ENCODE results near the gene GNG7. TPM values are rescaled to one million over a fixed set of nuclear protein-coding genes. Genes with fewer than 3 reads are reported as not detected.
"Not testable (repeated sequence)": the region's sequence is repeated elsewhere in the genome, so short reads cannot be mapped to it uniquely, and the experiment has no call there.

Gene GNG7
- total RNA-seq, 1 experiment from 2014 or later = 9.6 TPM

DNA sequence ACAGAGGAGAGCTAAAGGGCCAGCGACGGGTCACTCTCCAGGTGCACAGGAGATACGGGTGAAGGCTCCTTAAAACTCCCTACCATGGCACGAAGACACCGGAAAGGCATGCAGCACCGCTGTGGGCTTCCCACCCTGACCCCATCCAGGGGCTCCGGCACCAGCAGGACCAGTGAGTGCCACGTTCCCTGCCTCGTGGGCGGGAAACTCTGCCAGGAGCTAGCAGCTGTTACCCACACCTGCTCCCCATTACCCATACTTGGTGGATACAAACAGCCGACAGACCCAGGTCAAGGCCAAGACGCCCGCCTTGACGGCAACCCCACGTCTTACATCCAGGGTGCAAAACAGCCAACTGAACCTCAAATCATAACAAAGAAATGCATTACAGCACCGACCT lies 56.7 kb downstream of the GNG7 start (continued):
- TF ChIP-seq, protein P1, sequence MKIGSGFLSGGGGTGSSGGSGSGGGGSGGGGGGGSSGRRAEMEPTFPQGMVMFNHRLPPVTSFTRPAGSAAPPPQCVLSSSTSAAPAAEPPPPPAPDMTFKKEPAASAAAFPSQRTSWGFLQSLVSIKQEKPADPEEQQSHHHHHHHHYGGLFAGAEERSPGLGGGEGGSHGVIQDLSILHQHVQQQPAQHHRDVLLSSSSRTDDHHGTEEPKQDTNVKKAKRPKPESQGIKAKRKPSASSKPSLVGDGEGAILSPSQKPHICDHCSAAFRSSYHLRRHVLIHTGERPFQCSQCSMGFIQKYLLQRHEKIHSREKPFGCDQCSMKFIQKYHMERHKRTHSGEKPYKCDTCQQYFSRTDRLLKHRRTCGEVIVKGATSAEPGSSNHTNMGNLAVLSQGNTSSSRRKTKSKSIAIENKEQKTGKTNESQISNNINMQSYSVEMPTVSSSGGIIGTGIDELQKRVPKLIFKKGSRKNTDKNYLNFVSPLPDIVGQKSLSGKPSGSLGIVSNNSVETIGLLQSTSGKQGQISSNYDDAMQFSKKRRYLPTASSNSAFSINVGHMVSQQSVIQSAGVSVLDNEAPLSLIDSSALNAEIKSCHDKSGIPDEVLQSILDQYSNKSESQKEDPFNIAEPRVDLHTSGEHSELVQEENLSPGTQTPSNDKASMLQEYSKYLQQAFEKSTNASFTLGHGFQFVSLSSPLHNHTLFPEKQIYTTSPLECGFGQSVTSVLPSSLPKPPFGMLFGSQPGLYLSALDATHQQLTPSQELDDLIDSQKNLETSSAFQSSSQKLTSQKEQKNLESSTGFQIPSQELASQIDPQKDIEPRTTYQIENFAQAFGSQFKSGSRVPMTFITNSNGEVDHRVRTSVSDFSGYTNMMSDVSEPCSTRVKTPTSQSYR (CRISPR knock-in tag; IDR thresholded peaks at IDR 0.05) = no peak
- no peak for TF ChIP-seq ZNF423 (CRISPR knock-in tag; IDR thresholded peaks at IDR 0.05)
- TF ChIP-seq, protein P2, sequence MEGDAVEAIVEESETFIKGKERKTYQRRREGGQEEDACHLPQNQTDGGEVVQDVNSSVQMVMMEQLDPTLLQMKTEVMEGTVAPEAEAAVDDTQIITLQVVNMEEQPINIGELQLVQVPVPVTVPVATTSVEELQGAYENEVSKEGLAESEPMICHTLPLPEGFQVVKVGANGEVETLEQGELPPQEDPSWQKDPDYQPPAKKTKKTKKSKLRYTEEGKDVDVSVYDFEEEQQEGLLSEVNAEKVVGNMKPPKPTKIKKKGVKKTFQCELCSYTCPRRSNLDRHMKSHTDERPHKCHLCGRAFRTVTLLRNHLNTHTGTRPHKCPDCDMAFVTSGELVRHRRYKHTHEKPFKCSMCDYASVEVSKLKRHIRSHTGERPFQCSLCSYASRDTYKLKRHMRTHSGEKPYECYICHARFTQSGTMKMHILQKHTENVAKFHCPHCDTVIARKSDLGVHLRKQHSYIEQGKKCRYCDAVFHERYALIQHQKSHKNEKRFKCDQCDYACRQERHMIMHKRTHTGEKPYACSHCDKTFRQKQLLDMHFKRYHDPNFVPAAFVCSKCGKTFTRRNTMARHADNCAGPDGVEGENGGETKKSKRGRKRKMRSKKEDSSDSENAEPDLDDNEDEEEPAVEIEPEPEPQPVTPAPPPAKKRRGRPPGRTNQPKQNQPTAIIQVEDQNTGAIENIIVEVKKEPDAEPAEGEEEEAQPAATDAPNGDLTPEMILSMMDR (IDR thresholded peaks at IDR 0.05) = no peak

DNA sequence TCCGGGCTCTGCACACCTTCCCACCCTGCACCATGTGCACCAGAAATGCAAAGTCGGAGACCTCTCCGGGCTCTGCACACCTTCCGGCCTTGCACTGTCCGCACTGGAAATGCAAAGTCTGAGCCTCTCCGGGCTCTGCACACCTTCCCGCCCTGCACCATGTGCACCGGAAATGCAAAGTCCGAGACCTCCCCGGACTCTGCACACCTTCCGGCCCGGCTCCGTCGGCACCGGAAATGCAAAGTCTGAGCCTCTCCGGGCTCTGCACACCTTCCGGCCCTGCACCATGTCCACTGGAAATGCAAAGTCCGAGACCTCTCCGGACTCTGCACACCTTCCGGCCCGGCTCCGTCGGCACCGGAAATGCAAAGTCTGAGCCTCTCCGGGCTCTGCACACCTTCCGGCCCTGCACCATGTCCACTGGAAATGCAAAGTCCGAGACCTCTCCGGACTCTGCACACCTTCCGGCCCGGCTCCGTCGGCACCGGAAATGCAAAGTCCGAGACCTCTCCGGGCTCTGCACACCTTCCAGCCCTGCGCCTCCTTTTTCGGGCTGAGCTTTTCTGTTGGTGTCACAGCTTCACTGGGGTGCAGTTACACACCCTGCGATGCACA lies 59.3 kb downstream of the GNG7 start:
- H3K27me3 Mint-ChIP-seq (ENCODE audit: low read depth); H3K27ac Mint-ChIP-seq: not testable (repeated sequence)

DNA sequence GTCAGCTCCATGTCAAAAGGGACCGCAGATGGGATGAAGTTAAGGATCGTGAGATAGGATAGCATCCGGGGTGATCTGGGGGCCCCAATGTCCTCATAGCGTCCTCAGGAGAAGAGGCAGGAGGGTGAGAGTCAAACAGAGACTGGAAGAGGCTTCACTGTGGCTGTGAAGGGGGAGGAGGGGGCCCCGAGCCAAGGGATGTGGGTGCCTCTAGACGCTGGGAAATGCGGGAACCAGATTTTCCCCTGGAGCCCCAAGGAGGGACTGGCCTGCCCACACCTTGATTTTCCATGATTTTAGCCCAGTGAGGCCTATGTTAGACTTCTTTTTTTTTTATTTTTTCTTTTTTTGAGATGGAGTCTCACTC lies 61.2 kb downstream of the GNG7 start:
- Mint-ChIP-seq H3K4me1 (peaks cover 17% of the 10 kb centered on the region), H3K27me3 (ENCODE audit: low read depth) (no peaks in the 10 kb centered on the region; the same call in 1 of the 2 replicates), H3K27ac (no peak overlapping the region), H3K36me3 (no peaks in the 10 kb centered on the region), H3K9me3 (no peaks in the 10 kb centered on the region), H3K4me3 (no peak overlapping the region)
- DNase-seq (ENCODE audit: low spot score) = no peak
- ChIA-PET POLR2A (no interaction called here), CTCF (no interaction called here)
- no peak for ATAC-seq
- TF ChIP-seq EMX1 (CRISPR knock-in tag; IDR thresholded peaks at IDR 0.05) = no peak
- no peak for TF ChIP-seq RORB (CRISPR knock-in tag; IDR thresholded peaks at IDR 0.05)
- TF ChIP-seq, protein P3, sequence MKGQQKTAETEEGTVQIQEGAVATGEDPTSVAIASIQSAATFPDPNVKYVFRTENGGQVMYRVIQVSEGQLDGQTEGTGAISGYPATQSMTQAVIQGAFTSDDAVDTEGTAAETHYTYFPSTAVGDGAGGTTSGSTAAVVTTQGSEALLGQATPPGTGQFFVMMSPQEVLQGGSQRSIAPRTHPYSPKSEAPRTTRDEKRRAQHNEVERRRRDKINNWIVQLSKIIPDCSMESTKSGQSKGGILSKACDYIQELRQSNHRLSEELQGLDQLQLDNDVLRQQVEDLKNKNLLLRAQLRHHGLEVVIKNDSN (CRISPR knock-in tag; IDR thresholded peaks at IDR 0.05) = no peak
- TF ChIP-seq CREB1 (CRISPR knock-in tag; IDR thresholded peaks at IDR 0.05) = no peak
- TF ChIP-seq PRRX2 (CRISPR knock-in tag; IDR thresholded peaks at IDR 0.05) = no peak
- TF ChIP-seq JUN (CRISPR knock-in tag; IDR thresholded peaks at IDR 0.05) = no peak
- TF ChIP-seq, protein P4, sequence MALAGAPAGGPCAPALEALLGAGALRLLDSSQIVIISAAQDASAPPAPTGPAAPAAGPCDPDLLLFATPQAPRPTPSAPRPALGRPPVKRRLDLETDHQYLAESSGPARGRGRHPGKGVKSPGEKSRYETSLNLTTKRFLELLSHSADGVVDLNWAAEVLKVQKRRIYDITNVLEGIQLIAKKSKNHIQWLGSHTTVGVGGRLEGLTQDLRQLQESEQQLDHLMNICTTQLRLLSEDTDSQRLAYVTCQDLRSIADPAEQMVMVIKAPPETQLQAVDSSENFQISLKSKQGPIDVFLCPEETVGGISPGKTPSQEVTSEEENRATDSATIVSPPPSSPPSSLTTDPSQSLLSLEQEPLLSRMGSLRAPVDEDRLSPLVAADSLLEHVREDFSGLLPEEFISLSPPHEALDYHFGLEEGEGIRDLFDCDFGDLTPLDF (CRISPR knock-in tag; IDR thresholded peaks at IDR 0.05) = no peak
- TF ChIP-seq, protein P5, sequence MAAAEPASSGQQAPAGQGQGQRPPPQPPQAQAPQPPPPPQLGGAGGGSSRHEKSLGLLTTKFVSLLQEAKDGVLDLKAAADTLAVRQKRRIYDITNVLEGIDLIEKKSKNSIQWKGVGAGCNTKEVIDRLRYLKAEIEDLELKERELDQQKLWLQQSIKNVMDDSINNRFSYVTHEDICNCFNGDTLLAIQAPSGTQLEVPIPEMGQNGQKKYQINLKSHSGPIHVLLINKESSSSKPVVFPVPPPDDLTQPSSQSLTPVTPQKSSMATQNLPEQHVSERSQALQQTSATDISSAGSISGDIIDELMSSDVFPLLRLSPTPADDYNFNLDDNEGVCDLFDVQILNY (CRISPR knock-in tag; IDR thresholded peaks at IDR 0.05) = no peak
- TF ChIP-seq FOXJ3 (CRISPR knock-in tag; IDR thresholded peaks at IDR 0.05; ENCODE audit: borderline replicate concordance) = no peak
- TF ChIP-seq TEAD4 (CRISPR knock-in tag; IDR thresholded peaks at IDR 0.05) = no peak
- TF ChIP-seq, protein P6, sequence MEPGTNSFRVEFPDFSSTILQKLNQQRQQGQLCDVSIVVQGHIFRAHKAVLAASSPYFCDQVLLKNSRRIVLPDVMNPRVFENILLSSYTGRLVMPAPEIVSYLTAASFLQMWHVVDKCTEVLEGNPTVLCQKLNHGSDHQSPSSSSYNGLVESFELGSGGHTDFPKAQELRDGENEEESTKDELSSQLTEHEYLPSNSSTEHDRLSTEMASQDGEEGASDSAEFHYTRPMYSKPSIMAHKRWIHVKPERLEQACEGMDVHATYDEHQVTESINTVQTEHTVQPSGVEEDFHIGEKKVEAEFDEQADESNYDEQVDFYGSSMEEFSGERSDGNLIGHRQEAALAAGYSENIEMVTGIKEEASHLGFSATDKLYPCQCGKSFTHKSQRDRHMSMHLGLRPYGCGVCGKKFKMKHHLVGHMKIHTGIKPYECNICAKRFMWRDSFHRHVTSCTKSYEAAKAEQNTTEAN (CRISPR knock-in tag; IDR thresholded peaks at IDR 0.05) = no peak
- TF ChIP-seq, protein P7, sequence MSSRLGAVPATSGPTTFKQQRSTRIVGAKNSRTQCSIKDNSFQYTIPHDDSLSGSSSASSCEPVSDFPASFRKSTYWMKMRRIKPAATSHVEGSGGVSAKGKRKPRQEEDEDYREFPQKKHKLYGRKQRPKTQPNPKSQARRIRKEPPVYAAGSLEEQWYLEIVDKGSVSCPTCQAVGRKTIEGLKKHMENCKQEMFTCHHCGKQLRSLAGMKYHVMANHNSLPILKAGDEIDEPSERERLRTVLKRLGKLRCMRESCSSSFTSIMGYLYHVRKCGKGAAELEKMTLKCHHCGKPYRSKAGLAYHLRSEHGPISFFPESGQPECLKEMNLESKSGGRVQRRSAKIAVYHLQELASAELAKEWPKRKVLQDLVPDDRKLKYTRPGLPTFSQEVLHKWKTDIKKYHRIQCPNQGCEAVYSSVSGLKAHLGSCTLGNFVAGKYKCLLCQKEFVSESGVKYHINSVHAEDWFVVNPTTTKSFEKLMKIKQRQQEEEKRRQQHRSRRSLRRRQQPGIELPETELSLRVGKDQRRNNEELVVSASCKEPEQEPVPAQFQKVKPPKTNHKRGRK (CRISPR knock-in tag; IDR thresholded peaks at IDR 0.05; ENCODE audit: borderline replicate concordance) = no peak
- TF ChIP-seq, protein P2 (IDR thresholded peaks at IDR 0.05) = no peak
- TF ChIP-seq, protein P8, sequence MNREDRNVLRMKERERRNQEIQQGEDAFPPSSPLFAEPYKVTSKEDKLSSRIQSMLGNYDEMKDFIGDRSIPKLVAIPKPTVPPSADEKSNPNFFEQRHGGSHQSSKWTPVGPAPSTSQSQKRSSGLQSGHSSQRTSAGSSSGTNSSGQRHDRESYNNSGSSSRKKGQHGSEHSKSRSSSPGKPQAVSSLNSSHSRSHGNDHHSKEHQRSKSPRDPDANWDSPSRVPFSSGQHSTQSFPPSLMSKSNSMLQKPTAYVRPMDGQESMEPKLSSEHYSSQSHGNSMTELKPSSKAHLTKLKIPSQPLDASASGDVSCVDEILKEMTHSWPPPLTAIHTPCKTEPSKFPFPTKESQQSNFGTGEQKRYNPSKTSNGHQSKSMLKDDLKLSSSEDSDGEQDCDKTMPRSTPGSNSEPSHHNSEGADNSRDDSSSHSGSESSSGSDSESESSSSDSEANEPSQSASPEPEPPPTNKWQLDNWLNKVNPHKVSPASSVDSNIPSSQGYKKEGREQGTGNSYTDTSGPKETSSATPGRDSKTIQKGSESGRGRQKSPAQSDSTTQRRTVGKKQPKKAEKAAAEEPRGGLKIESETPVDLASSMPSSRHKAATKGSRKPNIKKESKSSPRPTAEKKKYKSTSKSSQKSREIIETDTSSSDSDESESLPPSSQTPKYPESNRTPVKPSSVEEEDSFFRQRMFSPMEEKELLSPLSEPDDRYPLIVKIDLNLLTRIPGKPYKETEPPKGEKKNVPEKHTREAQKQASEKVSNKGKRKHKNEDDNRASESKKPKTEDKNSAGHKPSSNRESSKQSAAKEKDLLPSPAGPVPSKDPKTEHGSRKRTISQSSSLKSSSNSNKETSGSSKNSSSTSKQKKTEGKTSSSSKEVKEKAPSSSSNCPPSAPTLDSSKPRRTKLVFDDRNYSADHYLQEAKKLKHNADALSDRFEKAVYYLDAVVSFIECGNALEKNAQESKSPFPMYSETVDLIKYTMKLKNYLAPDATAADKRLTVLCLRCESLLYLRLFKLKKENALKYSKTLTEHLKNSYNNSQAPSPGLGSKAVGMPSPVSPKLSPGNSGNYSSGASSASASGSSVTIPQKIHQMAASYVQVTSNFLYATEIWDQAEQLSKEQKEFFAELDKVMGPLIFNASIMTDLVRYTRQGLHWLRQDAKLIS (CRISPR knock-in tag; IDR thresholded peaks at IDR 0.05; ENCODE audit: borderline replicate concordance) = no peak

More for the DNA sequence above, 59.3 kb downstream of the GNG7 start:
- H3K9me3 Mint-ChIP-seq; DNase-seq (ENCODE audit: low spot score); H3K4me1 Mint-ChIP-seq; H3K36me3 Mint-ChIP-seq; ATAC-seq; CTCF ChIA-PET; H3K4me3 Mint-ChIP-seq; POLR2A ChIA-PET: not testable (repeated sequence)

All from WTC11 (cell line).